22Rv1 (cell line): Measurements from ENCODE around the gene BMAL1.

ENCODE experiments used
- H3K27ac ChIP-seq: fragments of 450-650 bp; 2 replicates; pipeline ENCODE4 v1.5.1; 2017
- ZFX ChIP-seq: fragments of 450-650 bp; IDR thresholded peaks from 2 replicates; pipeline ENCODE4 v1.6.1; 2017; ENCODE audit warnings: antibody characterized with exemption, borderline replicate concordance
- TF ChIP-seq, protein P1 (sequence below): fragments of 450-650 bp; IDR thresholded peaks from 2 replicates; pipeline ENCODE4 v1.5.1; 2017; ENCODE audit warnings: mild to moderate bottlenecking

Gene BMAL1

DNA sequence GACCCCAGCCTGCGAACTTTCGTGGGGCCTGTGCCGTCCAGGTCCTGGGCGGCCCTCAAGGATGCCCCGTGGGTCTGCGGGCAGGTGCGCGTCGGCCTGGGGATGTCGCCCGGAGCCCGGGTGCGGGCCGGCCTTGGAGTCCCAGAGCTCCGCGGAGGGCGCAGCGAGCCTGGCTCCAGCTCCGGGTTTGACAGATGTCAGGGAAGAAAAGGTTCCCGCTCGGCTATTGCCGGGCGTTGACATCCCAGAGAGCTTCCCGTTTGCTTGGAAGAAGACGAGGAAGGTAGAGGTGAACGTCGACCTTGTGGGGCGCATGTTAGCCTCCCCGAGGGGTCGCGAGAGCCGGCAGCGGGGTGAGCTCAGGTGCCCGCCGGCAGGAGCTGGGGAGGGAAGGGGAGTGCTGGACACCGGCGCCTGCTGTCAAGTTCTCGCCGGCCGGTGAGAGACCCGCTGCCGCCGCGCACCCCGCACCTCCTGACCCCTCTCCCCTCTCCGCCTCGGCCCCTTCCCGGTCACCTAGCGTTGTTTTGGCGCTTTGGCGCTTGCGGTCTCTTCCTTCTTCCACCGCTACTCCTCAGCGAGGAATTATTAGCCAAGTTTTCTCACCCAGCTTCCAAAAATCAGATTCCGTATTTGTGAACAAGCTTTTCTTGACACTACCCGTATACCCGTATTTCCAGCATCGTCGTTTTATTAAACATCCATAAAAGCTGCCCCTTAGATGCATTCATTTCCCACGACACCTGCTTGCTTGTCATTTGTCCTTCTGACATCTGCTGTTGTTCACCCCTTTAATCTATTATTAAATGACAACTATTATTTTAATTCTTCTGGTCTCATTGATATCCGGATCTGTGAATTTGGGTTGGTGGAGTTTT, 1.3 kb downstream of the BMAL1 start:
- TF ChIP-seq, protein P1, sequence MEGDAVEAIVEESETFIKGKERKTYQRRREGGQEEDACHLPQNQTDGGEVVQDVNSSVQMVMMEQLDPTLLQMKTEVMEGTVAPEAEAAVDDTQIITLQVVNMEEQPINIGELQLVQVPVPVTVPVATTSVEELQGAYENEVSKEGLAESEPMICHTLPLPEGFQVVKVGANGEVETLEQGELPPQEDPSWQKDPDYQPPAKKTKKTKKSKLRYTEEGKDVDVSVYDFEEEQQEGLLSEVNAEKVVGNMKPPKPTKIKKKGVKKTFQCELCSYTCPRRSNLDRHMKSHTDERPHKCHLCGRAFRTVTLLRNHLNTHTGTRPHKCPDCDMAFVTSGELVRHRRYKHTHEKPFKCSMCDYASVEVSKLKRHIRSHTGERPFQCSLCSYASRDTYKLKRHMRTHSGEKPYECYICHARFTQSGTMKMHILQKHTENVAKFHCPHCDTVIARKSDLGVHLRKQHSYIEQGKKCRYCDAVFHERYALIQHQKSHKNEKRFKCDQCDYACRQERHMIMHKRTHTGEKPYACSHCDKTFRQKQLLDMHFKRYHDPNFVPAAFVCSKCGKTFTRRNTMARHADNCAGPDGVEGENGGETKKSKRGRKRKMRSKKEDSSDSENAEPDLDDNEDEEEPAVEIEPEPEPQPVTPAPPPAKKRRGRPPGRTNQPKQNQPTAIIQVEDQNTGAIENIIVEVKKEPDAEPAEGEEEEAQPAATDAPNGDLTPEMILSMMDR: no peak
- TF ChIP-seq ZFX: no peak
- H3K27ac ChIP-seq: no peak overlapping the region

DNA sequence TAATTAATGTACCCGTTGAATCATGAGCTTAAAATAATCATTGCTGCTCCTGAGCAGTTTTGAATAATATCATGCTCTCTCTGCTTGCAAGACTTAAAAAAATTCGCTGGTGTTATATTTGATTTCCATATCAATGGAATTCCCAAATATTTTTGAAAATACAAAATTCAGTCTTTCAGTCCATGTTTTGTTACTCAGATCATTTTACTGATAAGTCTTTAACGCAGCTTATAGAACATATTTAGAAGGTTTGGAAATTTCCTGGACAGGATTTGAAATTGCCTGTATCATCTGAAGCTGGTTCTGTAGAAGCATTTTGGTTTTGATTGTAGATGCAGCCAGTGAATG, 1.9 kb downstream of the BMAL1 start:
- TF ChIP-seq, protein P1: no peak
- TF ChIP-seq ZFX: no peak
- no peak overlapping the region for H3K27ac ChIP-seq

DNA sequence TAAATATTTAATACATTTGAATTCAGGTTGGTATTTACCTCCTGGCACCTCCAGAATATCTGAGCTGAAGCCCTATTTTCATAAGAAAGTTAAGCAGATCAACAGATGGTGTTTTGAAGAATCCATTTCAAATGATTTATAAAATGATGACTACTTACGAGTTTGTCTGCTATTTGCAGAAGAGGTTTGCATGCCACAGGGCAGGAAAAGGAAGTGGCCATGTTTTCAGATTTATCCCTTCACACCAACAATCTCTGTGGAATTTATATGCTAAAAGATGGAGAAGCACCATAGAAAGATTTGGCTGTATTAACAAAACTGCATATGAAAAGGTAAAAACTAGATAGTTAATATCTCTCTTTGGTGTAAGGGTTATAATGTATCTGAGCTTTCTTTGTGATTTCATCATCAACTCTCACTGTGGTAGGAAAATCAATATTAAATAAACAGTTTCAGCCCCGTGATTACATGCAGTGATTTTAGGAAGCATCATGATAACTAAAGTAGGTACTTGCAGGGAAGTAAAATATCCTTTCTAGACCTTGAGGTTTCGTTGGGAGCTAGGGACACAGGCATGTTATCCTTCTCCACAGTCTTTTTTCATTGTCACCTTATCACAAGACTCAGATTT, 2.6 kb downstream of the BMAL1 start:
- H3K27ac ChIP-seq: no peak overlapping the region
- no peak for TF ChIP-seq ZFX
- TF ChIP-seq, protein P1: no peak

DNA sequence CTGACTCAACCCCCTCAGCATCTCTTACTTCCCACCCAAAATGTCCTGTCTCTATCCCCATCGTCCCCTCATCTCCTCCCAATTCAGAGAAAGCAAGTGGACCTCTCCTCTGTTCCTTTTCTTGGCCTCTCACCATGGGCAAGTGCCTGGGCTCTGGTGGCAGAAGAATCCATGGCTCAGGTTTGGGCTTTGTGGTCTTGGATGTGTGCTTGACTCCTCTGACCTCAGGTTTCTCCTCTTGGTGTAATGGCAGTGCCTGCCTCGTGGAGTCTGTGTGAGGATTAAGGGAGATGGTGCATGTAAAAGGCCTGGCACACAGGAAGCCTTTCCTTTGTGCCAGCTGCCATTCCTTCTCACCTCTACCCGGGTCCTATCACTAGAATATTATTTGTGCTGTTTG, 3.2 kb downstream of the BMAL1 start:
- no peak overlapping the region for H3K27ac ChIP-seq
- TF ChIP-seq, protein P1: no peak
- no peak for TF ChIP-seq ZFX

DNA sequence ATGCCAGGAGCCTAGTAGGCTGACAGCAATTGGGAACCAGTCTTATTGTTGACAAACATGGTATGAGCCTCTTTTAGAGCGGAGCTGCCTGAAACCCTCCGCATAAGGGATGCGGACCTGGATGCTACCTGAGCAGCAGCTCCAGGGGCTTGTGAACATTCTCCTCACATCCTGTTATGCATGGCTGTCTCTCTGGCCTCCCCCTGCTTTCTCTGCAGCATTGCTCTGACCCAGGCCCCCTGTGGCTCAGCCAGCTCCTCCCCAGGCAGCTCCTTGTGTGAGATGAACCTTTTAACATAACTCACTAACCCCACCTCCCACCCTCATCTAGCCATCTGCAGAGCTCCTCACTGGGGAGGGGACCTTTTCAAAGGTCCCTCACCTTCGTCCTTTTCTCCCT, 6.0 kb downstream of the BMAL1 start:
- H3K27ac ChIP-seq: no peak overlapping the region
- no peak for TF ChIP-seq ZFX
- TF ChIP-seq, protein P1: no peak

DNA sequence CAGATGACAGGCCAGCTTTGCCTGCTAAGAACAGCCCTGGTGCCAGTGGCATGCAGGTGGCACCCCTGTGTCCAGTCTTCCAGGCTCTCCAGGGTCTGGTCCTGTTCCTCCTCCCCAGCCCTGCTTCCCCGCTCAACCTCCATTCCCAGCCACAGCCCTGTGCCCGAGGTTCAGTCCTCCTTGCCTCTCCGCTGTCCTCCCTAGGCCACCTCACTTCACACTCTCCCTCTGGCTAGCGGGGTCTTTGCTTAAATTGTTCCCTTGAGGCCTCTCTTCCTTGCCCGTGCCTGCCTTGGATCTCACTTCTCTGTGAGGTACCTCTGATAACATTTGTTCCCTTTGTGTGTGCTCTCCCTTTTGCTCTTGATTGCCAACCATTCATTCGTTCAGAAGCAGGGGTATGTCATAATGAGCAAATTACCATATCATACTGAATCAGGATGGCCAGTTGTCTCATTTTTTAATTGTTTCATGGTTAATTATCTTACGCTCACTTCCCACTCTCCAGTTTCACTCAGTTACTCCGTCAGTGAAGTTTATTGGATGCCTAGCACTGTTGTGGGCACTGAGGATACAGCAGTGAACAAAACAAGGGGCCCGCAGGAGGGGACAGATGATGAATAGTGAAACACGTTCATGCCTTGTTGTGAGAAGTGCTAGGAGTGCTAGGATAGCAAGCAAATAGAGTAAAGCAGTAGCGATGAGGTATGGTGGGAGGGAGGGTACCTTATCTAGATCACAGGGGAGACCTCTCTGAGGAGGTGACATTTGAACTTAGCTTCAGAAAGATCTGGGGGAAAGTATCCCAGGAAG, 7.4 kb downstream of the BMAL1 start:
- H3K27ac ChIP-seq: no peak overlapping the region
- TF ChIP-seq, protein P1: no peak
- TF ChIP-seq ZFX: no peak
